Measurements from ENCODE around the gene CEP120.
"Not testable (repeated sequence)": the region's sequence is repeated elsewhere in the genome, so short reads cannot be mapped to it uniquely, and the experiment has no call there.

Gene CEP120

DNA sequence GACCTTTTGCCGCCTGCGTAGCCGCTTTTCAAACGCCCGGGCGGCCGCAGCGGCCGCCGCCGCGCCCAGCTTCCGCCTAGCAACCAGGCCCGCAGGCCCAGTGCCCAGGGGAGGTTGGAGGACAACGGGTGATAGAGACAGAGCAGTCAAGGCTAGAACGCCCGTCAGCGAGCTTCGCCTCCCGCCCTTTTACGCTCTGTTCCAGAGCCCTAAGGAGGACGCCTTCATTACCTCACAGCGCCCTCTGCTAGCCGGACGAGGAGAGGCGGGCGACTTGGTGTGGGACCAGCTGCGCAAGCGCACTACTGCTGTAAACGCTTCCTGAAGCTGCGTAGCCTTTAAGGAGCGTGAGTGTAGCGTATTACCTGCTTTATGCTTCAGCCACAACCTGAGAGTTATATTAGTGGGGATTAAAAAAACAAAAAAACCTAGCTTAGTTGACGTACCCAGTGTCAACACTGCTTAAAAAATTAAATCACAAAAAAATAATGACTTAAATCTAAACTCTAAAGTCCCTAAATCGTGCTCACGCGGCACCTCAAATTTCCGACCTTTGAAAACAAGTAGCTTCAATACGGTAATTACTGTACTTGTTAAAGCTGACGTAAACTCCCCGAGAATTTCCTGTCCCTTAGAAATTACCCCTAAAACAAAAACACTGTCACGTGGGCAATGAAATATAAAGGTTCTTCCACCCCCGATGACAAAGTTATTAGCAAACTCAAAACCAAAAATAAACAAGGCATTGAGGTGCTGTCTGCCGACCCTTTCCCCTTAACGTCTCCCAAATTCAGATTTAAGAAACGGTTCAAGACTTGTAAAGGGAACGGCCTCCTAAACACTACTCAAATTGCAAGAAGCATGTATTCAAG is at the start of gene CEP120:
Gene CEP120 (minus strand): TSS at position 126 of the 872 bp plus-strand sequence. CDS start 405 bp downstream, outside the sequence.
- DNase-seq = peak; percentile 97

DNA sequence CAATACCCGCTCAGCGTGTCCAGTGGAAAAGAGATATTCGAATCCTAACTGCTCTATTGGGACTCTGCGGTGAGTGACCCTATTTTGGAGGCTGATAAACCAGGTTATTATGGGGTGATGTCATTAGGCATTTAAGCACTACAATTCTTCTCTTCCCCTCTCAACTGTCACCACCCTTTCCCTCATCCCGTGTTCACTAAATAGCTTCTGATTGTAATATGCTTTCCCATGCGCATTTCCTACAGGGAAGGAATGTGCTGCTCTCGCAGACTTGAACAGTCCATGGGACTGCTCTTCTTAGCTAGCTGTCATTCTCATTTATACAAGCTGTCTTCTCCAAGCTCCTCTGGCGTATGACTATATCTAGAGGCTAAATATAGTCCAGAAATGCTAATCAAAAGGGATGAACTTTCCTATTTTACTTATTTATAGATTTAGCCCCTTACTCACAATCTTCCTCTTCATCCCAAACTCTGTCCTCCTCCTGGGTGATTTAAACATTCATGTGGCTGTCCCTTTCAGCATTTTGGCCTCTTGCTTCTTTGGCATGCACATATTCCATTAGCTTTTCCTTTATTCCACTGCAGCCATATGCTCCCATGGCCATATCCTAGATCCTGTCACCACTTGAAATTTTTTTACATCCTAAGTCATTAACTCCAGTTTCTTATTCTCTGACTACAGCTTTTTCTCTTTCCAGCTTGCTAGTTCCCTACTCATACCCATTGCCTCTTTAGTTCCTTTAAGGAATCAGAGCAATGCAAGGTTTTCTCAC is 49.1 kb upstream of the CEP120 start:
- no peak for DNase-seq

DNA sequence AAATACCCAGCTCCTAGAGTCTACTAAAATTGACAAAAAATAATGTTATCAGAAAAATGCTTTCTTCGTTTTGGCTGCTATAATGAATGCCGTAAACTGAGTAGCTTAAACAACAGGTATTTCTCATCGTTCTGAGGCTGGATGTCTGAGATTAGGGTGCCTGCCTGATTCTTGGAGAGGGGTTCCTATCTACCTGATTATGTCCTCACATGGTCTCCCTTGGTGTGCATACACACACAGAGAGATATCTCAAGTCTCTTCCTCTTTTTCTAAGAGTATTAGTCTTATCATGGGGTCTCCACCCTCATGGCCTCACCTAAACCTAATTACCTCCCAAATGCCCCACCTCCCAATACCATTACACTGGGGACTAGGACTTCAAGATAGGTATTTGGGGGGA is 48.2 kb upstream of the CEP120 start:
- no peak for DNase-seq

DNA sequence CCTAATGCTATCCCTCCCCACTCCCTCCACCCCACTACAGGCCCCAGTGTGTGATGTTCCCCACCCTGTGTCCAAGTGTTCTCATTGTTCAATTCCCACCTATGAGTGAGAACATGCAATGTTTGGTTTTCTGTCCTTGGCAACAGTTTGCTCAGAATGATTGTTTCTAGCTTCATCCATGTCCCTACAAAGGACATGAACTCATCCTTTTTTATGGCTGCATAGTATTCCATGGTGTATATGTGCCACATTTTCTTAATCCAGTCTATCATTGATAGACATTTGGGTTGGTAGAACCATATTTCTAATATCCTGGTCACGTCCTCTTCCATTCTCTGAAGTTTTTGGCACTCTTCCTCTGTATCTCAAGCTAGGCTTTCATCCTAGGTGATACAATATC is 43.6 kb upstream of the CEP120 start:
- not testable (repeated sequence) for DNase-seq

DNA sequence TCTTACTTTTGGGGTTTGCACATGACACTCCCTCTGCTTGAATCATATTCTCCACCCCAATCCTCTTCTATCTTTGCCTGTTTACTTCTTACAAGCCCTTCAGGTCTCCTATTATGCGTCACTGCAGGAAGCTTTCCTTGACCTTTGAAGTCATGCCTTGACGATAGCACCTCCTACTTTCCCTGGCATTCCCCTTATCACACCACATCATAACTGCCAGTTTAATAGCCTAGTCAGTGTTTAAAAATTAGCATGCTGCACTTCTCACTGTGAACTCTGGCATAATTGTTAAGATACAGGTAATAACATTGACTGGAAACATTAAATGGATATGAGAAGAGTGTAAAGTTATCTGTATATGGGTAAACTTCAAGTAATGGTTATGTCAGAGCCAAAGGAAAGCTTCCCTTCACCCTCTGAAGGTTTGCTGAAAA is 37.1 kb upstream of the CEP120 start:
- peak; percentile 48 for DNase-seq

DNA sequence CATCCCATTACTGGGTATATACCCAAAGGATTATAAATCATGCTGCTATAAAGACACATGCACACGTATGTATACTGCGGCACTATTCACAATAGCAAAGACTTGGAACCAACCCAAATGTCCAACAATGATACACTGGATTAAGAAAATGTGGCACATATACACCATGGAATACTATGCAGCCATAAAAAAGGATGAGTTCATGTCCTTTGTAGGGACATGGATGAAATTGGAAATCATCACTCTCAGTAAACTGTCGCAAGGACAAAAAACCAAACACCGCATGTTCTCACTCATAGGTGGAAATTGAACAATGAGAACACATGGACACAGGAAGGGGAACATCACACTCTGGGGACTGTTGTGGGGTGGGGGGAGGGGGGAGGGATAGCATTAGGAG is 35.8 kb upstream of the CEP120 start:
- DNase-seq = not testable (repeated sequence)

DNA sequence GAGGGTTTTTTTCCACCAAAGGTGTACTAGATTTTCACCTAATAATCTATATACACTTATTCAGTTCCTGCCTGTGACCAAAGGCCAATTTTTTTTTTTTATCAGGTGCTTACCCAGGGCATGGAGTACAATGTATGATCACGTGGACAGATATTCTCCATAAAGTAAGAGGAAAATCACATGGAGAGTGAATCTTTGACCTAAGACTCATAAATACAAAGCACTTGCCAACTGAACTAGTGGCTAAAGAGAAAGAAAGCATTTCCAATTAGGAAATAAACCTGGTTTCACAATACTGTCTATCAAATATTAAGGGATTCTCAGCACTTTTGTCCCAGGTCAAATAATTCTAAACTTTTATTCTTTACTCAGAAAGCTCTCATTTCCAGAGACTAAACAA is 33.0 kb upstream of the CEP120 start:
- no peak for DNase-seq

DNA sequence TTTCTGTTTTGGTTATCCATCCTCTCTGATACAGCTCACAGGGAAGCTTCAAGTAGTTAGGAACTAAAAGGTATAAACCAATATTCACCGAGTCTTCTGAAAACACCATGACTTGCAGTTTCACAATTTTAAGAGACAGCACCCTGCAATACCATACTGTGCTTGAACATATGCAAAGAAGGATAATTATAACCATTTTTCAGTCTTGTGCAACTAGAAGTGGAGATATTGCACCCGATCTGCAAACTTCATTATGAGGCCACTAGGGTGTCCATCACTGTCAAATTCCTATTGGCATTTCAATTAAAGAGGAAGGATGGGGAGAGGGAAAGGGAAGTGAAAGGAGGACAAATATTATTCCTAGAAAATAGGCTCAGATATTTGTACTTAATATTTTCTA is 32.4 kb upstream of the CEP120 start:
- DNase-seq = no peak

DNA sequence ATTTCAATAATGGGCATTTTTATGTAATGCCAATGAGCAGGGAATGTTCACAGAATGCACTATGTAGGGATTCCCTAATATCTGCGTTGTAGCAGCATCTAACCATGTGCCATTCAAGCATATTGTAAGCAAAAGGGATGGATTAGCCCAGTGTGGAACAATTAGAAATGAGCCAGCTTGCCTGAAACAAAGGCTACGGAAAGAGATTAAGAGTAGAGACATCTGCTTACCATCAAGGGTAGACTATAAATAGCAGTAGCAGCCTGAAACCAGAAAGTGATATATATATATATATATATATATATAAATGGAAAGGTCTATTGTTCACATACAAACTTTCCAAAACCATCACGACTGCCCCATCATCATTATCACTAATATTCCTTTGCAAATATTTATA is 31.9 kb upstream of the CEP120 start:
- no peak for DNase-seq

DNA sequence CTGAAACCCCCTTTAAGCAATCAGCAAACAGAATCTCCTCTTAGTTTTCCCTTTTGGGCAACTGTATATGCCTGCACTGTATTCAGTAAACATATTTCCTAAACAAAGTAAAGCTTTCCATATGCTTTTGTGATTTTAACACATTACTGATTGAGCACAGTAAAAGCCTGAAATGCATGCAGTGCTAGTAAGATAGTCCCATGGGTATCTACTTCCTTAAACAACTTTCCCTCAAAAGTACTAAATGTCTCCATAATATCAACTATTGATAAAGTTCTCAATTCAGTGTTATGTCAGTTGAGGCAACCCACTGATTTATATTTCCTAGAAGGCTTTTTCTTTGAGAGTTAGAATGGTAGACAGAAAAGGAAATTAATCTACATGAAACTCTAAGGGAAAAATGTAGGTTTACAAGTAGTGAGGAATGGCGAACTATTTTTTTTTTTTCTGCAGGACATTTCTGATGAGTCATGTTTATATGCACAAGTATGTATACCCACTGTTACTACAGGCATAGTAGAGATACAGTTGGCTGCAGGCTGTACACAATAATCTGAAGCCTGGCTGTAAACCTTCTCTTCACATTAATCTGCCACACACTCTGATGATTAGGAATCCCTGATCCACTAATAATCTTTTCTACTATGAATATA is 31.2 kb upstream of the CEP120 start:
- DNase-seq = no peak

DNA sequence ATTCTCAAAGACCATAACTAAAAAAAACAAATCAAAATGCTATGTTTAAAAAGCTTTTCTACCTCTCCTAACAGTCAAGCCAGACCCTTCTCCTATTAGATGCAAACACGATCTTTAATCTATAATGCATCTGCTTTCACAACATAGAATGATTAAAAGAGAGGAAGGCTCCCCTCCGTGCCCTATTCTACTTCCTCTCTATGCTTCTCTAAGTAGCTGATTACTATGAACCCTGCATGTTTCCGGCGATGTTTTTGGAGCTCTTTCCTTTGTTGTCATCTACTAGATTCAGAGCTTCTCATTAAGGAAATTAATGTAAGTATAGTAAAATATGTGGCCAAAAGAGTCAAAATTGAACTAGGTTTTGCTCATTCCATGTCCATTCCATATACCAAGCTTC is 29.2 kb upstream of the CEP120 start:
- DNase-seq = no peak

DNA sequence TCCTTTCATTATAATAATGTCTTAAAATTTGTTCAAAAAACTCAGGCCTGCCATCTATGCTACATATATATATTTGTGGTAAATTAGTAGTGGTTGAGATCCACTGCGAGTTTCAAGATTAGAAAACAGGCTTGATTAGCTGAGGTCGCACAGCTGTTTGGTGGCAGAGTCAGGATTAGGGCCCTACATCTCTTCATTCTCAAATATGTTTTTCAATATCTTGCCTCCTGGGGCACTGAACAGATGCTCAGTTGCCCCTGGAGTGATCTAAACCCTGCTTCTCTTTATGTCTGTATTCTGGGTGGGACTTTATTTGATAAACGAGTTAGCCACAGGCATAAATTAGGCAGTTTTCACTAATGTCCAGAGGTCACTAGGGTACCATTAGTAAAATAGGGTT is 27.8 kb upstream of the CEP120 start:
- no peak for DNase-seq

DNA sequence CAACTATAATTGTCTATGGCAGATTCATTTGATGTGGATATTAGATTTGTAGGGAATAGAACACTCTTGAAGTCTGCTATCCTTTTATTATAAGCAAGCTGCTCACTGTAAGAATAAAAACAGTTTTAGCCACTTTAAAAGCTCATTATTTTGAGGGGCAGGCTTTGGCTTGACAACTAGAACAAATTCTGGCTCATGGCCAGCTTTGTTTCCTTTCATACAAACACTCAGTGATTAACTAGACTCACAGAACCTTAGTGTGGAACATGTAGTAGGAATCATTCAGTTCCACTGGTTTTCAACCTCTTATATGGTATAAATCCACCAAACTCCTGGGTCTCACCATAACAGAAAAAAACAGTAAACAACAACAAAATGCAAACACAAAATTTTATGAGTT is 27.4 kb upstream of the CEP120 start:
- no peak for DNase-seq

DNA sequence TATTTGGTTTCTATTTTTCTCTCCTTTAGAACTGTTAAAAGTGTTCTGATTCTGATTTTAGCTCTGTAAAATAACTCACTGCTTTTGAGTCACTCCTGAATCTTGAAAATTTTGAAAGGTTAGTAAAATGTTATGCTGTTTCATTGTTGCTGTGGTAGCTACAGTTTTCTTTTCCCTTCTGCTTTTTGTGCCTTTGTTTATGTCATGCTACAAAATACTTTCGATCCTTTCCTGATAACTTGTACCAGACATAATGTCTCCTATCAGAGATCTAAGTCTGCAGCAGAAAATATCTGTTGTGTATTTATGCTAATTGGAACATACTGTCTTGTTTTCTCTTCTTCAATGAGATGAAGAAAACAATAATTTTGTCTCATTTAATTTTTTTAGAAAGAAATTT is 26.9 kb upstream of the CEP120 start:
- DNase-seq = no peak

DNA sequence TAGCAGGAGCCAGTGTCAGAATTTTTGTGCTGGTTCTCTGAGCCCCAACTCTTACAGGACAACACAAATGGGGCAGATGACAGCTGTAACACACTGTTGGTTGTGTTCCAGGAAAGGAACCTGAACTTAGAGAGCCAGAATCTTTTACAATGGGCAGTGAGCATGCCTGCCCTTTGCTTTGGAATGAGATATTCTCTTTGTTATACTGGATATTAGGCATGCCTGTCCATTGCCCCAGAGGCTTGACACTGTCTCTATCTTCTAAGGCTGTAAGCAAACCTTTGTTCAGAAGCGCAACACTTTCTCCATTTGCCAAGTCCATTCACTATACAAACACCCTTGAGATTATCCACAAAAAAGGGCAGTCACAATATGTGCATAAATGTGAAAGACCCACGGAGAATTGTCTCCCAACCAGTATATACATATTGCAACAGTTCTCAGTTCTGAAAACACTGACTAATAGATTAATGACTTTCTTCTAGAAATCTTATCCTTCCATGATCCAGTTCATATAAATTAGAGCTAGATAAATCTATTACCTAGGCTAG is 26.3 kb upstream of the CEP120 start:
- no peak for DNase-seq

DNA sequence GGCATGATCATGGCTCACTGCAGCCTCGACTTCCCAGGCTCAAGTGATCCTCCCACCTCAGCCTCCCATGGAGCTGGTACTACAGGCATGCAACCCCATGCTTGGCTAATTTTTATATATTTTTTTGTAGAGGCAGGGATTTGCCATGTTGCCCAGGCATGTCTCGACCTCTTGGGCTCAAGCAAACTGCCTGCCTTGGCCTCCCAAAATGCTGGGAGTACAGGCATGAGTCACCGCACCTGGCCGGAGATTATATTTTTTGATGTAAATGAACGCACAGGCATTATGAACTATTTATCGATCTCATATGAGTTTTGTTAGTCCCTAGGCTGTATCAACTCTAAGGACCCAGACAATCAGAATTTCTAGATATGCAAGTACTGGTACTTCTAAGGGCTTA is 25.5 kb upstream of the CEP120 start:
- no peak for DNase-seq

DNA sequence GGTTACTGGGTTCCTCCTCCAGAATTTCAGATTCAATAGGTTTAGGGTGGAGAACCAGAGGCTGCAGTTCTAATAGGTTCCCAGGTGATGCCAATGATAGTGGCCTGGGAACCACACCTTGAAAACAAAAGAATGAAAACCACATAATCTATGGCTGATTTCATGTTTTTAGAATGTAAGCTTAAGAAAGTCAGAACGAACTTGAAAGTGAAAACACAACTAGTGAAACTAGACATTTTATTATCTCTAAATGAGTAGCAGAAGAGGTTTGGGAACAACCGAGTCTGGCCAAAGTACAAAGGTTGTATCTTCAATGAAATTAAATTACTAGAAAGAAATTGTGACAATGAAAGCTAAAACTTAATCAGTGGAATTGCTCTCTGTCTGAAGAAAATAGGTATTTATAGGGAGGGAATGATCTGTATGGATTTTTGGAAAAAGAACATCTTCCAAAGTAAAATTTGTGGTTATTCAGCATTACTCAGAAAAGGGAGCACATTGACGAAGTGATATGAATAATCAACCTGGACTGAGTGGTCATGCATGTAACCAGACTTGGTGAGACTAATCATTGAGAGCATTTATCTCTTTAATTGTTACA is 24.9 kb upstream of the CEP120 start:
- peak; percentile 38 for DNase-seq

DNA sequence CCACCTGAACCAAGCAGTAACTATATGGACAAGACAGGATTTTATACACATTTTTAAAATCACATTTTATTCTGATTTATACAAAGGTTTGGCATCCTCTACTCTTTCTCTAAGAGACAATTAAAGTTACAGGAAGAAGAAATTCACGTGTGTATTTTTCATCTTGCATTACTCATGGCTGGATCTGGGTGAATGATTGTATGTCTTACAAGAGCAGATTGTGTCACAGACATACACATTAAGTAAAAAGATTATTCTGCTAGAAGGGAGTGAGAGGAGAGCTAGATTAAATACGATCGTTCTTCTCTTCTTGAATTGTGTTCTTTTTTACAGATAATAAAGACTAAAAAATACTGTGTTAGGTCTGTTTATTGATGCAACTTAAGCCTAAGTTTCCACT is 20.8 kb upstream of the CEP120 start:
- DNase-seq = no peak

DNA sequence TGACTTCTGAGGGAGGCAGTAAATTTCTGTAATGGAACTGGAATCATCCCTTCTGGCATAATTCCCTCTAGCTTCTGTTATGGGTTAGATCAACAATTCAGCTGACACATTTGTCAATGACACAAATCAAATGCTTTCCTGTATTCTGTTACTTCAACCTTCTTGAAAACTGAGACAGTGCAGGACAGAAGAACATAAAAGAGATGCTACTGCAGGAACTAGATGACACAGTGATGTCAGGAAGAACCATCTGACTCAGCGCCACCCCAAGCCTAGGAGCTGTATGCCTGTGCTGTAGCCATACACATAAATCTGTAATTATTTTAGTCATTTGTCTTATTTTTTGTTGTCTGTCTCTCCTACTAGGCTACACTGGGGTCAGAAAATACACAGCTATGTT is 18.2 kb upstream of the CEP120 start:
- peak; percentile 73 for DNase-seq

DNA sequence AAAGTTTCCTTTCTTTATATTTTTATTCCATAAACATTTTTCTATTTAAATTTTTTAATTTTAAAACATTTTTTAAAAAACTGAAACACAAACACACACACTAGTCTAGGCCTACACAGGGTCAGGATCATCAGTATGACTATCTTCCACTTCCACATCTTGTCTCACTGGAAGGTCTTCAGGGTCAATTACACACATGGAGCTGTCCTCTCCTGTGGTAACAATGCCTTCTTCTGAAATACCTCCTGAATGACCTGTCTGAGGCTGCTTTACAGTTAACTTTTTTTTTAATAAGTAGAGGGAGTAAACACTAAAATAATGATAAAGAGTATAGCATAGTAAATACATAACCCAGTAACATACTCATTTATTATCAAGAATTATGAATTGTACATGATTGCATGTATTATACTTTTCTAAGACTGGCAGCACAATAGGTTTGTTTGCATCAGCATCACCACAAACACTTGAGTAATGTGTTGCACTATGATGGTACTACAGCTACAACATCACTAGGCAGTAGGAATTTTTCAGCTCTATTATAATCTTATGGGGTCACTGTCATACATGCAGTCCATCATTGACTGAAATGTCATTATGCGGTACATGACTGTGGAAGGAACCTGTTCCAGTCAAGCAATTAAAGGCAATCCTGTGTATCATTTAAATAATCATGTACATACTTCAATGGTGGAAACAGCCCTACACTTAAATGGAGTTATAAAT is 17.4 kb upstream of the CEP120 start:
- no peak for DNase-seq

DNA sequence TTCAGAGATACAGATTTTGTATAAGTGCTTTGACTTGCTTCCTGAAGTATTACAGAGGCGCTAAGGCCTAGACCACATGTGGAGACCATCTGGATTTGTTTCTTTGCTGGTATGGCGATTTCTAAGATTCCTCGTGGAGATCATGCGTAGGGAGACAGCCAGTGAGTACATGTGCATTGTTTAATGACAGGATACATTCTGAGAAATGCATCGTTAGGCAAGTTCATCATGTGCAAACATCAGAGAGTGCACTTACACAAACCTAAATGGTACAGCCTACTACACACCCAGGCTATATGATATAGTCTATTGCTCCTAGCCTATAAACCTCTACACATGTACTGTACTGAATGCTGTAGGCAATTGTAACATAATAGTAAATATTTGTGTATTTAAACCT is 16.5 kb upstream of the CEP120 start:
- DNase-seq = no peak

DNA sequence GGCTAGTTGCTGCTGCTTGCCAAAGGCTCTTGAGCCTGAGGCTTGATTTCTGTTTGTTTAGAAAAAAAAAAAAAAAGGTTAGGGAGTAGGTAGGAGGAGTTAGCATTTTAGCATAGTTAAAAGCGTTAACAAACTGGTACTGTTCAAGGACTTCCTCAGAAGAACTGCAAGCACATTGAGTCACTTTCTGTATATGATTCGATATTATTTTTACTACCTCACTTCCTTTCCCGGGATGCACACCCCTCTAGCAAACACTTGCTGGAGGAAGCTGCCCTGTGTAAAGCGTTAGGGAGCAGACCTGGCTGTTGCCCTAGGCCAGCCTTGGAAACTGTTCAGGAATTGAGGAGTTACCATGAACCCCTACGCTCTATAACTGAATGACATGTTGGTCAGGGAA is 15.7 kb upstream of the CEP120 start:
- DNase-seq = peak; percentile 34

Data from activated CD4-positive, alpha-beta T cell treated with anti-CD3 and anti-CD28 coated beads for 48 hours (primary cell).